ACHN (cell line): ENCODE measurements around the gene LRRC74A.

Source experiments
- DNase-seq: peaks from one replicate; pipeline ENCODE4 v3.0.0-alpha.2; 2015
- in situ Hi-C: cut with HindIII; loops from 2 replicates; pipeline ENCODE4 v1.10.0; 2017; ENCODE audit warnings: low sequenced_read_pairs, low pct_ligation_motif_present, low pct_unique_long_range_greater_than_20kb

The LRRC74A gene

DNA sequence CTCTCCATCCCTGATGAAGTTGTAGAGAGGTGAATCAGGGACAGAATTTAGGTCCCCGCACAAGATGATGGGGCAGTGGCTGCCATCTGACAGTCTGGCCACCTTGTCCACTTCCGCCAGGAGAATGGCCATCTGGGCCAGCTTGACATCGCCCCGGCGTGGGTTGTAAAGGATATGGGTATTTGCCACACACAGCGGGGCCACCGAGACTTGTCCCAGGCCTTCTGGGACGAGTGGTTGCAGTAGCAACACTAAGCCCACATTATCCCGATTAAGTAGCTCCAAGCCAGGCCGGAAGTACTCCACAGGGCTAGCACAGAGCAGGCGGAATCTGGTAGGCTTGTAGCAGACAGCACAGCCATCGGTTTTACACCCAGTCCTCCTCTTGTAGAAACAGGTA is 19.8 kb upstream of the LRRC74A start:
- DNase-seq, result no peak
- in situ Hi-C loops, result no loop called here

DNA sequence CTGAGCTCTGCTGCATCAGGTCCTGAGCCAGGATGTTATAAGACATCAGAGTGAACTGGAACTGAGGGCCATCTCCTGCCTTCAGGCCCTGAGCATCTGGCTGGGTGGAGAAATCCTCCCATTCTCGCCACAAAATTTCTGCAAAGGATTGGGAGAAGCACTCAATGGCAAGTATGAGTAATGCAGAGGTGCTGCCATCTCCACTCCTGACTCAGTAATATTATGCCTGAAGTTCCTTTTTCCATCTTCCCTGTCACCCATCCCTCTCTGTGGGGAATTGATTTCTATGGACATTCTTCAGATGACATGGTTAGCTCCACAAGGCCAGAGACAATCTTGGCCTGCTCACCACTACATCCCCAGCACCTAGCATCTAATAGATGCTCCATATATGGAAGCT is 18.2 kb upstream of the LRRC74A start:
- in situ Hi-C loops, result no loop called here
- no peak for DNase-seq

DNA sequence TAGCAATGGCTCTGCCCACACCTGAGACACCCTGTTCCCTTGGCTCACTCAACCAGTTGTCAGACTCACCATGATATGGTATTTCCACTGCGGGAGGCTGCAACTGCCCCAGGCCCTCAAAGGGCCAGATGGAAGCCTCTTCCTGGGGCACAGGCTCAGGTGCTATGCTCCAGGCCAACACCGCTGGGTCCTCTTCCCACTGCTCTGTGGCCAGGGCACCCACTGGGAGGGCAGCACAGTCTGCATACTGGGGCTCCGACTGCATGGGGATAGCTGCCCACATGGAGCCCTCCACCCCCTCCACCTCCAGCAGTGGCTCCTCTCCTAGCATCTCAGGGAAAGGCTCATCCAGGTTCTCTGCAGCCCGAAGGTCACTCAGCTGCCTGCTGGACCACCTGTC is 17.2 kb upstream of the LRRC74A start:
- in situ Hi-C loops, result no loop called here
- DNase-seq, result no peak

DNA sequence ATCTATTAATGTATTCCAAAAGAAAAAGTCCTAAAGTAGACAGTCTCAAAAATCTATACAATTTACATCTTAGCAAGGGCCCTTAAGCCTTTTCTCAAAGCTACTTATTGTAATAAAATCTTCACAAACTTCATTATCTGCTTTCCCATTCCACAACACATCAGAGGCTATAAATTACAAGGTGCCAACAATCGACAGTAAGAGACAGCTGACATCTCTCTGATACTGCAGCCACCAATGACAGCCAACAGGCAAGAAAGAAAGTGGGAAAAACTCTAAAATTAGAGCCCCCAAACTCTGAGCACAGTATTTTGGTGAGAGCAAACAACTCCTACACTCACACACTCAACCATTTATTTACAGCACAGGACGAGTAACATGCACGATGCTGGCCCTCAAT is 15.7 kb upstream of the LRRC74A start:
- in situ Hi-C loops, result no loop called here
- DNase-seq, result no peak

DNA sequence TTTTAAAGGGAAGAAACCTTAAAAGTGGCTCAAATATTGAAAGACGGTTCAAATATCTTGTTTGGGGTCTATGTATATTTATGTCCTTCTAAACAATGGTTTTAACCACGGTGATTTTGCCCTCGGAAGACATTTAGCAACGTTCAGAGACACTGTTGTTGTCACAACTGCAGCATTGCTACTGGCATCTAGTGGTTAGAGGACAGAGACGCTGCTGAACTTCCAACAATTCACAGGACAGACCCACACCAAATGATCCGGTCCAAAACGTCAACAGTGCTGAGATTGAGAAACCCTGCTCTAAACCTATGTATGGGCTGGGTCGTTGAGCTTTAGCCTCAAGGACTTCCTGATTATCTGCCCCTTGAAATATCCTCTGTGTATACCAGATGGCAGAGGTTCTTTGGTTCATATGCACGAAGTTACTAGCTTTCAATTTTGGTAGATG is 15.2 kb upstream of the LRRC74A start:
- DNase-seq, result peak; percentile 20
- in situ Hi-C loops, result no loop called here

DNA sequence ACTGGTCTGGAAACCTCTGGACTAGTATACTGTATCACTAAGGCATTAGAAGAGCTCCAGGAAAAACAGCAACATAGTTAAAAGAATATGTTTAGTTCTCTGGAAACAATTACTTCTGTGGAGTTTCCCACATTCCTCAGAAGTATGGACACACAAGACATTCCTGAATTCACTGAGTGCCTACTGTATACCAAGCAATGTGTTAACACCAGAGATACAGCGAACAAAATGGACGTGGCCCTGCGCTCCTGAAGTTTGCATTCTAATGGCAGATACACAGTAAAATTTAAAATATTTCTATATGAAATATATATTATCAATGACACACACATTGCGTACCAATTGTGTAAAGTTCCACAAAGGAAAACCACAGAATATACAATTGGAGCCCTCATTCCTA is 14.6 kb upstream of the LRRC74A start:
- DNase-seq, result no peak
- in situ Hi-C loops, result no loop called here

DNA sequence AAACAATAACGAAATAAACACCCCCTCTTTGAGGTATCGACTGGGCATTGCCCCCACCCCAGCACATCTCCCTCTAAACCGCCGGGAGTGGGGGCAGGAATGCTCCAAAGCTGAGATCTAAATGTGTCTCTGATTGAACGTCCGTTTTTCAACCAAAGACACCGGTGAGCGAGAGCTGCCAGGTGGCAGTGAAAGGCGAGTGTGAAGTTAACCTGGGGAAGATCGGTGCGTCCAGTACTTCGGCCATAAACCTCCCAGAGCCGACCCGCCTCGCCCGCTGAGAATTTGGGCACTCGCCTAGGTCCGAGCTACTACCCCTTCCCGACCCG is 14.2 kb upstream of the LRRC74A start:
- in situ Hi-C loops, result no loop called here
- DNase-seq, result peak; percentile 15

DNA sequence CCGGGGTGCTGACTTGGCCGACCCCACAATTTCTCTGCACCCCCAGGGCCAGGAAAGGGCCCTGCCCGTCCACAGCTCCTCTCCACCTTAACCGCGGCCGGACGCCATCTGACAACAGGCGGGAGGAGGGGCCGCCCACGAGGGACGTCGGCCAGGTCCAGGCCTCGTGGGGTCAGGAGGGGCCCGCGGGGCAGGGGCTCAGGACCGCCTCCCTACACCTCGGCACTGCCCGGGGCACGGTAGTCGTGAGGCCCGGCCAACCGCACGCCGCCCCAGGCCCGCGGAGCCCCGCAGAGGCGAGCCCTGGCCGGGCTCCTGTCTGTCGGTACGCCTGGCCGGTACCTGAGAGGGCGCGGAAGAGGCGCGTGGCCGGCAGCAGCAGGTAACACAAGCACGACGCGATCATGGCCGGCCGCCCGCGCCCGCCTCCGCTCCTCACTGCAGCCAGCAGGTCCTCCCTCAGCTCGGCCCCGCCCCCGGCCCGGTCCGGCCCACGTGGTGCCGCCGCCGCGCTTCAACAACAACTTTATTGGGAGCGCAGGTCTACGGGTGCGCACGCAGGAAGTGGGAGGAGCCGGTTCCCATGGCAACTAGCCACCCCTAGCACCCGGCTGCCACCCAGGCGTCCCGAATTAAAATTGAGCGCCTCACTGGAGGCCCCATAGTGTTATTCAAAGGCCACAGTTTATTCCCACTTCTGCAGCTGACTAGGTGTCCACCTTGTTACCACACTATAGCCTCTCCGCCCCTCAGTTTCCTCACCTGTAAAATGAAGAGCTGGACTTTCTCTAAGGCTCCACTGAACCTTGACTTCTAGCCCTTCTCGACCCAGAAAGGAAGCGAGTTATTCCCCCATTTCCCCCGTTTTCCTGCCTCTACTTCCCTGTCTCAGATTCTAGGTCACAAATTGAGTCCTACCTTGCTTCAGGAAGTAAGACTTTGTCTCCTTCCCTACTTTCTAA is 13.5 kb upstream of the LRRC74A start, which contains the start of gene ANGEL1:
ANGEL1 (minus strand) TSS at position 461 of the 962 bp plus-strand sequence; CDS start at position 406, 55 bp downstream.
- in situ Hi-C loops, result no loop called here
- peak; percentile 90 for DNase-seq

DNA sequence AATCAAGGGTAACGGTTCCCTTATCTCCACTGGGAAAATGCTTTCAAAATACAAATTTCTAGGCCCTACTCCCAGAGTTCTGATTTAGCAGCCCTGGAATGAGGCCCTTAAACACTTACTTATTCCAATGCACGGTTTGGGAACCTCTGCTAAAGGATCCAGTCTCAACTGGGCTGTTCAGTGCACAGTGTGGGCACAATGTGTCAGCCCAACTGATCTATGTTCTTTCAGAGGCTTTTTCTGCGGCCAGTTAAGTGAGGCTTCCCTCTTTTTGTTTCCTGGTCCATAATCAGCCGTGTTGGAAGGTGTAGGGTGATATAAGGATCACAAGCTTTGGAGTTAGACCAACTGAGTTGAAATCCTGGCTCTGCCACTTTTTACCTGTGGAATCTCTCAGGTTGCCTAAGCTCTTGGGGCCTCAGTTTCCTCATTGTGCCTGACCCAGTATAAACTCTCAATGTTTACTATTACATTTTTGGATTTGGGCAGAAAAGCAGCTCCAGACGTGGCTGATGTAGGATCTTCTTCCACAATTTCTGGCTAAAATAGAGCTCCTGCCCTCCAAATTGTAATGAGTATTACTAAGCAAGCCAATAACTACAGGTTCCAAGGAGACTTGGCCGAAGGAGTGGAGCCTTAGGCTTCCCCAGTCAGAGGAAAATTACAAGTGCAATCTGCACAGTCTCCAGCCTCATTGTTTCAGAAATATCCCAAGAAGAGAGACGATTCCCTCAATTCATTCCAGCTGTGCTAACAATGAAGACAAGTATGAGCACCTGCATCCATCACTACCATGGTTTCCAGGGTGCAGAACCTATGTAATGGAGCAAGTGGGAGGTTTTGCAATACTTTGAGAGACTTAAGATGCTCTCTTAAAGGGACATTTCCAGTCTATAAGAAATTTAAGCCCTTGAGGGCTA is 11.2 kb upstream of the LRRC74A start:
- DNase-seq, result no peak
- in situ Hi-C loops, result no loop called here

DNA sequence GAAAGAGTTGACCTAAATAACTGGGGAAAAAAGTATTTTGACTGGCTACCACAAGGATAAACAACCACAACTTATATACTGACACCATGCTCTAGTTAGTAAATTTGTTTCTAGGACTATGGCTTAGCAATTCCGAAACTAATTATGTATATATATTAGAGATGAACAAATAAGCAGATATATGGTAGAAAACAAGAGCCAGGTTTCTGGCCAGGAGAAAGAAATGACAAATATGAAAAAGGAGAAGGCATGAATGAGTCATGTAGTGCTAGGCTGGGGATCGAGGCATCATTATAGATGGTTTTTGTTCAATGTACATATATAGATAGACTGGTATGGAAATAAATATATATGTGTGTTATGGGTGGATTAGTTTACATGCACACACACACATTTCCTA is 5.5 kb upstream of the LRRC74A start:
- DNase-seq, result no peak
- in situ Hi-C loops, result no loop called here

DNA sequence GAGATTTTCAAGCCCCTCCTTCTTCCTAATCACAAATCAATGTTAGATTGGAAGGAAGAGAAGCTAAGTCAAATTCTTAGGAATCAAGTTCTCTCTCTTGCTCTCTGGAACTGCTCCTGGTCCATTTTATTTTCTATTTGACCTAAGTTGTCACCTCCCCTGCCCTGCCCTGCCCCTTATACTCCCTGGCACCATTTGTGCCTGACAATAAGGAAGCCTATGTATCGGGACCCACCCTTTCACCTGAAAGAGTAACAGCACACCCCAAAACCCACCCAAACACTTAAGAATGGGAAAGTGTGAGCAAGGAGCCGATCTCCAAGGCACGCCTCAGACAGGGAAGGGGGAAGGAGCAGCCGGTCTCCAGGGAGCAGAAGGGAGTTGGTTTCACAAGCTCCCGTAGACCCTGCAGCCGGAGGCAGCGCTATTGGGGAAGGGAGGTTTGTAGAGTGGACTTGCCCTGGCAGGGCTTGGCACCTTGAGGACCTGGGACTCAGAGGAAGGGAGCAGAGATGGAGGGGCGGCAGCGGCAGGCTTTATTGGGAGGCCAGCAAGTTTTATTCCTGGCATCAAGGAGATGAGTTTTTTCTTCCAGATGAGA is 1.6 kb downstream of the LRRC74A start:
- no peak for DNase-seq
- in situ Hi-C loops, result no loop called here

DNA sequence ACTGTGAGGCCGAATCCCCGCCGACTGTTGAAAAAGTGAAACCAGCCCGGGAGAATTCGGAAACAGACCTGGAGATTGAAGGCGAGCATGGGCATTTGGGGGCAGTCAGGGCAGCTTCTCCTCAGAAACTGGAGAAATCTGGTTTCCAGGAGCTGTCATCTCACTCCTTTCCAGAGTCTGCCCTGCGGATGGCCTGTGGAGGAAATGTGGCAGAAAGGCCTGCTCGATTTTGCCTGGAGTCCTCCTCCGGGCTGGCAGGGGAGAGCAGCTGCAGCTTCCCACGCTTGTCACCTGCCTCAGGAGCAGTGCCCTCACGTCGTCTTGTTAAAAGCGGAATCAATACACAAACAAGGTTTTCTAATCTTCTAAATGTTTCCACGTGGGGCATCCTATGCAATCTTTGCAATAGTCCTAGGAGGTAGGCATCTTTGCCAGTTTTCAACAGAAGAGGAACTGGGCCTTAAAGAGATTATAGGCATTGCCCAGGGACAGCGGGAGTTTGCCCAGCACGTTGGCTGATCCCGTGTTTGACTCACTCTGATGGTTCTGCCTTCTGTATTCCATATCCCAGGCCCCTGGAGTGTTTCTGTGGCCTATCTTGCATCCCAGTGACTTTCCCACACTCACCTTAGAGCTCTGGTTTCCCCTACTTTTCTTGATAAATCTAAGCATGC is 2.3 kb downstream of the LRRC74A start:
- DNase-seq, result no peak
- in situ Hi-C loops, result no loop called here

DNA sequence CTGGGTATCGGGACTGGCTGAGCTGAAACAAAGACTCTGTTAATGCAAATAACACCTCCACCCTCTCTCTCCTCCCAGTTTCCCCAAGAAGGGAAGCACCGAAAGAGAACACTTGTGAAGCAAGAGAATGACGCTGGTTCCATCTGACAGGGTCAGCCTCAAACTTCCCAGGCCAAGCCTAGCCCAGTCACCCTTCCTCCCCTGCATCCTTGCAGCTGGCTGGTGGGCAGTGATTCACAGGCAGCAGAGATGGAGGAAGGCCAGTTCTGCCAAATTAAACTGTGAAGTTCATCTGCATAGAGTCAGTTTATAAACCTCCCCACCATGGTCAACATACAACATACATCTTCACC is 2.8 kb downstream of the LRRC74A start:
- in situ Hi-C loops, result no loop called here
- DNase-seq, result no peak

DNA sequence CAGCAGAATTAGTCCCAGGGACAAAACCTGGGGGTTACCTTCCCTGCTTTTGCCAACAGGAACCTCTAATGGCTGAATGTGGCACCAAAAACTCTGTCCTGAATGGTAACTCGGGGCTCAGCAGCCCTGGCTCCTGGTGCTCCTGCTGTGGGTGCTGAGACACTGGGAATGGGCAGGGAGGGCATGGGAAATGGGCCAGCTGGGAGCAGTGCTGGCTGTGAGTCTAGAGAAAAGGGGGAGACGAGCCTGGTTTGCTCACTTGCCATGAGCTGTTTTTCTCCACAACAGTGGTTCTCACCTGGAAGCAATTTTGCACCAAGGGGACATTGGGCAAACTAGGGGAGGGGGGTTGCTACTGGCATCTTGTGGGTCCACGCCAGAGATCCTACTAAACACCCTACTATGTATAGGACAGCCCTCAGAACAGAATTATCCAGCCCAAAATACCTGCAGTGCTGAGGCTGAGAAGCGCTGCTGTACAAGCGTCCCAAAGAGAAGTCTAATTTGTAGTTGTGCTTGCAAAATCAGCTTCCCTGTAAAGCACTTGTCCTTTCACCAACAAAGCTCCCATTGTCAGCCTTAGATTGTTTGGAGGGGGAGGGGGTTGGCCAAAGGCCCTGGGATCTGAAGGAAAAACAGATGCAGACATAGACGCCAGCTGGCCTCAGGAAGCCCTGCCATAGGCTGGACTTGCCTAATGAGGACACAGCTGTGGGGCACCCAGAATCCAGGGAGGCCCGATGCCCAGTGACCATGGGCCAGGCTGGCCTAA is 3.6 kb downstream of the LRRC74A start:
- no peak for DNase-seq
- in situ Hi-C loops, result no loop called here

DNA sequence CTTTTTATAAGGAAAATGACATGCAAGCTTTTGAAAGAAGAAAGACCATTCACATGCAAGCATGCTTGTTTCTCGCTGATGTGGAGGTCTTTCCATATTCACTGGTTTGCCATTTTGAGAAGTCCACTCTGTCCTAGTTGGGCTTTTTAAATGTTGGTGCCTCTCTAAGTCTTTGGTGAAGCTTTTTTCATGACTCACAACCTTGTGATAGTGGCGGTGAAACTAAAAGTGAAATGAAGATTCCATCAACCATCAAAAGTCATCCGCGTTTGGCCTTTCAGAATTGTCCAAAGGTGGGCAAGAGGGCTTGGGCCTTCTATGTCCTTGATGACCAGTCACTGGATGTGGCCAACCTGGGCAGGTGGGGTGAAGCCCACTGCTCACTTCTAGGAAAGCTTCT is 4.3 kb downstream of the LRRC74A start:
- DNase-seq, result no peak
- in situ Hi-C loops, result no loop called here

DNA sequence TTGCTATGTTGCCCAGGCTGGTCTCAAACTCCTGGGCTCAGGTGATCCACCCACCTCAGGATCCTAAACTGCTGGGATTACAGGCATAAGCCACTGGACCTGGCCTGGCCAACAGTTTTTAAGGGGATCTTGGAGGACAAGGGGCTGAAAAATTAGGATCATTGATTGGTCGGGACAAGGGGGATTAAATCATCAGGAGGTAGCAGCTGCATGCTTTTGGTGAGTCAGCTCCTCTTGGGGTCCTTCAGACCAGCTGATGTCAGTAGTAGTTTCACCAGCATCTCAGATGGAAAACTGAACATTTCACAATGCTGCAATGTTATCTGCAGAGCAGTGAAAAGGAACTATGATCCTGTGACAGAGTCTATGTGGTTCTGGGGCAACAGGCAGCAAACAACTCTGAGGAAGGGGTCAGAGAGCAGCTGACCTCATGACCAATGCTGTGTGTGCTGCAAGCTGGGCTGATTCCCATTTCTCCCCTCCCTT is 6.3 kb downstream of the LRRC74A start:
- no peak for DNase-seq
- in situ Hi-C loops, result no loop called here

DNA sequence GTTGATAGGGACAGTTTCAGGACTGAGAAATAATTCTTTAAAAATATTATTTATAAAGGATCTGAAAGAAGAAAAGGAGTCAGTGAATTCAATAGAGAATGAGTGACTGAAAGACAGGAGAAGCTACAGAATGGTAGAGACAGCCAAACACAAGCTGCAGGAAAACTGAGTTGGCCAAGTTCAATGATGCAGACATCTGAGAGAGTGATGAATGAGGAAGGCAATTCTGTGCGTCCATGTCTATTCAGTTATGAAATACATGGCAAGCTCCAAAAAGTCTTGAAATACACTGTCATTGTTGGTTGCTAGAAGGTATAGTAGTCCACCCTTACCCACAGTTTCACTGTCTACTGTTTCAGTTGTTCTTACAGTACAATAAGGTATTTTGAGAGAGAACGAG is 6.8 kb downstream of the LRRC74A start:
- in situ Hi-C loops, result no loop called here
- no peak for DNase-seq

DNA sequence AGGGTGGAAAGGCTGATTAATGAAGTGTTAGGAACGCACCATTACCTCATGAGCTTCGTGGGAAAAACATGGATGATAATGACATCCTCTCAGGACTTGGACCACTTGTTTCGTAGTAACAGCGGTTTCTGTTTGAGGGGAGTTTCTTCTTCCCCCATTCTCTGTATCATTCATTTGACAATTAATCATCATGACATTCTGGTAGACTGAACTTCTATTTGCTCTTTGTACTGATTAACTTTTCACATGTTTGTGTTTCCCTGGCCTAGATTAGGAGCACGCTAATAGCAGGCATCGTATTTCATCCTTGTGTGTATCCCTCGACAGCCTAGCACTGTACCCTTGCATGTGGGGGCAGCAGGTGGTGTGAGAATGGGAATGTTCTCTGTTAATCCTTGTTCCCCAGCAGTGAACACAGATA is 8.0 kb downstream of the LRRC74A start:
- no peak for DNase-seq

More for the DNA sequence above, 8.0 kb downstream of the LRRC74A start:
- in situ Hi-C loops, result no loop called here
